ENCODE data around the gene ABCA9. TPM values are rescaled to one million over a fixed set of nuclear protein-coding genes. Genes with fewer than 3 reads are reported as not detected.
"Not testable (repeated sequence)": the region's sequence is repeated elsewhere in the genome, so short reads cannot be mapped to it uniquely, and the experiment has no call there.

Gene ABCA9
- total RNA-seq, 1 donor from 2014 or later: 4.3 TPM

DNA sequence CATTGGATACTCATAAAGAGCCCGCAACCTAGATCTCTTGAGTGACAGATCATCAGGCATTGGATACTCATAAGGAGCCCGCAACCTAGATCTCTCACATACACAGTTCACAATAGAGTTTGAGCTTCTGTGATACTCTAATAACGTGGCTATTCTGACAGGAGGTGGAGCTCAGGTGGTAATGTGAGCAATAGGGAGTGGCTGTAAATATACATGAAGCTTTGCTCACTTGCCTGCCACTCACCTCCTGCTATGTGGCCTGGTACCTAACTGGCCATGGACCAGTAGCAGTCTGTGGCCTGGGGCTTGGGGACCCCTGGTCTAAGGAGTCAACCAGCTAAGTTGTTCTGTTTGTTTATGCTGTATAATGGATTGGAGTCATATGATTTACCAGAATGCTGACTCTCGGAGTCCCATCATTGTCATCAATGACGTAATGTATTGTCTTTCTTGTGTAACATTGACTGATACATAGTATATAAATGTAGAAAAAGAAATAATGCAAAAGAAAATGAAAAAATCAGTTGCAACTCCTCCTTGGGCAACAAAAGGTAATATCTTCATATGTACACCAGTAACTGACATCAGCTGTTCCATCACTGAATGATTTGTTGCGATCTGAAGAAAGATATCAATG, 17.5 kb downstream of the ABCA9 start:
- DNase-seq (ENCODE audit: low spot score): no peak

DNA sequence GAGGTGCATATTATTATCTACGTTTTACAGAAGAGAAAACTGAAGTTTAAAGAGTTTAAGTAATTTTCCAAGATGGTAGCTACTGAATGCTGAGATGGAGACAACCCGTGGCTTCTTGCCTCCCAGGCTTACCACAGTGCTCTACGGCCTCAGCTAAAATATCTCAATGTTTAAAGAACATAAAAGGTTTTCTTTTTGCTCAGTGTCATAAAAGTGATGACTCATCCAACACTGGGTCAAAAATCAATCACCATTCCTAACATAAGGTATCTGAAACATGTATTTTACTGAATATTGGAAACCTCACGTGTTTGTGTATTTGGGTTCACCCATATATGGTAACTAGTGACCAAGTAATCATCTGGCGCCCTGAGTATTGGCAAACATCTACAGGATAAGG, 18.4 kb downstream of the ABCA9 start:
- DNase-seq (ENCODE audit: low spot score): no peak

DNA sequence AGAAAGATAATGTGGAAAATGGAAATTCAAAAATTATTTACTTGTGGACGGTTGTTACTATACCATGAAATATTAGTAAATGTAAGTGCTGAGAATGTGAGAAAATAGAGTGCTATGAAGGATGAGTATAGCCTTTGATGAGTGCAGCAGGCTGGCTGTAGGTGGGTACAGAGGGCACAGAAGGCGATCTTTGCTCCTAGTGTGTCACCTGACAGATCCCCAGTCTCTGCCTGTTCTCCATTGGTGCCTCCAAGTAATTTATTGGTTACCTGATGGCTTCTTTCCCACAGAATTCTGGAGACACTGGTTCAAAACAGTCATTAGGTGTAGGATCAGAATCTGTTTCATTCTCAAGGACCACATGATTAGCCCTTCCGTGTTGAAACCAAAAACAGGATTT, 28.9 kb downstream of the ABCA9 start:
- DNase-seq (ENCODE audit: low spot score): no peak

DNA sequence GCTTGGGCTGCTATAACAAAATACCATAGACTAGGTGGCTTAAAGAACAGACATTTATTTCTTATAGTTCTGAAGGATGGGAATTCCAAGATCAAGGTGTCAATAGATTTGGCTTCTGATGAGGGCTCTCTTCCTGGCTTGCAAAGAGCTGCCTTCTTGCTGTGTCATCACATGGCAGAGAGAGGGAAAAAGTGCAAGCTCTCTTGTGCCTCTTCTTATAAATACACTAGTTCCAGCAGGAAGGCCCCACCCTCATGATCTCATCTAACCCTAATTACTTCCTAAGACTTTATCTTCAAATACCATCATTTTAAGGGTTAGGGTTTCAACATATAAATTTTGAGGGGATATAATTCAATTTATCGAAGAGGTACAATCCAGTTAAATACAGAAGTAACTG, 30.6 kb downstream of the ABCA9 start:
- DNase-seq (ENCODE audit: low spot score): no peak

DNA sequence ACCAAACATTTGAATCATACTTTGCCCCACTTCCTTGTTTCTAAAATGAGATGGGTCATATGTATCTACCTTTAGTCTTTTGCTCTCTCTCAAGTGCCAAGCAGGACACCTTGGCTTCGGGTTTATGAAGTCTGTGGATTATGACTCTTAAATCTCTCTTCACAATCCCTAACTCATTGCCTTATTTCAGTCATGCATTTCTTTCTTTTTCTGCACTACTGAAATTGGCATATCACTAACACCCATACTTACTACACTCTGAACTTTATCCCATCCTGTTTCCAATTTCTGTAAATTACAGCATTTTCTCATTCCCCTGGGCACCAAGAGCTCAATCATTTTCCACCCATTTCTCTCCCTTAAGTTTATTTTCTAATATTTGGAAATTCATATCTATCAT, 42.0 kb downstream of the ABCA9 start:
- no peak for DNase-seq (ENCODE audit: low spot score)

DNA sequence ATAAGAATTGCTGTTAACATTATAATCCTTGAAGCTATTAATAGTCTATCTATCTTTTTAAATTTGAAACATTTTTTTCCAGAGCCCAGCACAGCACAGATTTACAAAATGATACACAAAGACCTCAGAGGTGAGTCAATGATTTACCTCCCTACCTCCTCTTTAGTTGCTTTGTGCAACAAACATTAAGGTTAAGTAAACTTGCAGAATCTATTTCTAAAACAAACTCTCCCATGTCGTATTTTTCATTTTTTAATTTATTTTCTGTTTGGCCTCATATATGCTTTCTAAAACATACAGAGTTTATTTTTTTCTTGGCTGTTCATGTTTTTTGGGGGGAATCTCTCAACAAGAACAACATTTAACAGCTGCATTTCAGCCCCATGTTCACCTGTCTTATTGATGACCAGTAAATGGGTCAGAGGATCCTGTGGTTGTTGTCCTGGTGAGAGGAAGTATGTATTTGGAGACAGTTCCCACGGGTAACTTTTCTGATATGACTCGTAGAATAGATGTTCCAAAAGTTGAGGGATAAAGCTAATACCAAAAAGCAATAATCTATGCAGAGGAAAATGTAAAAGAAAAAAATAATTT, 42.6 kb downstream of the ABCA9 start:
- no peak for DNase-seq (ENCODE audit: low spot score)

DNA sequence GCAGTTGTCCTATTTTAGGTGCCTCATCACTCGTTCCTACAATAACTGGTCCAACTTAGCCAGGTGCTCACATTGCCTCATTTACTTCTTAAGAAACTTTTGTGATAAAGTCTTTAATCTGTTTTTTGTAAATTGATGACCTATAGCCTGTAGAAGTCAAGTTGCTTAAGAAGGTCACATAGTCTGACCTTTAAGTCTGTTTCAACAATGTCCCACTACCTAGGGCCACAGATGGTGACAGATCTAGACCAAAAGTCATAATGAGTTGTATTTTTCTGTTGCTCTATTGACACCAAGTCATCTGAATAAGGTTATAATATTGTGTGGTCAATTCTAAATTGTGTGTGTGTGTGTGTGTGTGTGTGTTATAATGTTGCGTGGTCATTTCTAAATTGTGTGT, 45.1 kb downstream of the ABCA9 start:
- DNase-seq (ENCODE audit: low spot score): no peak

DNA sequence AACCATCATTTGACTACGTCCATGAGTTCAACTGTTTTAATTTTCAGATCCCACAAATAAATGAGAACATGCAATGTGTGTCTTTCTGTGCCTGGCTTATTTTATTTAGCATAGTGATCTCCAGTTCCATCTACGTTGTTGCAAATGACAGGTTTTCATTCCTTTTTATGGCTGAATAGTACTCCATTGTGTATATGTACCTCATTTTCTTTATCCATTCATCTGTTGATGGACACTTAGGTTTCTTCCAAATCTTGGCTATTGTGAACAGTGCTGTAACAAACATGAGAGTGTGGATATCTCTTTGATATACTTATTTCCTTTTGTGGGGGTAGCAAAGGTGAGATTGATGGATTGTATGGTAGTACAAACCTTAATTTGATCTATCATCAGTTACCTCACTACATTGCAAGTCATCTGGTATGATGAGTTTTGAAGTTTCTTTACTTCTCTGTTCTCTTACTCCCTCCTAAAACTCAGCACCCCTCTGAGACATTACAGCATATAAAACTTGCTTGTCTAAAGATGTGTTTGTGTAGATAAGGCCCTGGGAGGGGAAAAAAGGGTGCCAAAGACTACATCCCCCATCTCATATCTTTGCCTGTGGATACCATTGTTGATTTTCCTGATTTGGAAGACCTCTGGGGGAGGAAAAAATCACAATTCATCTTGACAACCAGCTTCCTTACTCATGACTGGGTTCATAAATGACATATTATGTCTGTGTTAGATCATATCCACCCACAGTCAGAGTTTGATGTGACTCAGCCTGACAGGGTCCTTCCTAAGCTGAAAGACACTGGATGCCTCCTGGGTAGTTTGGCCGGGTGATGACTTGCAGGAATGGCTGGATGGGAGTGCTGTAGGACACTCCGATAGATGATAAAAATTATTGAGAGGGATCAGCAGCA, 47.6 kb downstream of the ABCA9 start:
- no peak for DNase-seq (ENCODE audit: low spot score)

DNA sequence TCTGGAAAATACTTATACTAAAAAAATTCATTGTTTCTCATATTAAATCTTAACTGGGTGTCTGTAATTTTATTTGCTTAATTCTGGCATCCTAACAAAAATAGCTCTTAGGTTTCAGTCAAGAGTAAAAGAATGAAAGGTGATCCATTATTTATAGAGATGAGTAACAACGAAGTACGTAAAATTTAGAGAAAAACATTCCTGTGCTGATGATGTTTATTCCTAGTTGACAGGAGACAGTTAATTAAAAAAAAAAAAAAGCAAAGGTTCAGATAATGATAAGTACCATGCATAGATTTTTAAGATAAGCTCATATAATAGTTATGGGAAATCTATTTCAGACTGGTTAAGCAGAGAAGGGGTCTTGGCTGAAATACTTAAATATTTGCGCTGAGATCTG, 50.8 kb downstream of the ABCA9 start:
- no peak for DNase-seq (ENCODE audit: low spot score)

DNA sequence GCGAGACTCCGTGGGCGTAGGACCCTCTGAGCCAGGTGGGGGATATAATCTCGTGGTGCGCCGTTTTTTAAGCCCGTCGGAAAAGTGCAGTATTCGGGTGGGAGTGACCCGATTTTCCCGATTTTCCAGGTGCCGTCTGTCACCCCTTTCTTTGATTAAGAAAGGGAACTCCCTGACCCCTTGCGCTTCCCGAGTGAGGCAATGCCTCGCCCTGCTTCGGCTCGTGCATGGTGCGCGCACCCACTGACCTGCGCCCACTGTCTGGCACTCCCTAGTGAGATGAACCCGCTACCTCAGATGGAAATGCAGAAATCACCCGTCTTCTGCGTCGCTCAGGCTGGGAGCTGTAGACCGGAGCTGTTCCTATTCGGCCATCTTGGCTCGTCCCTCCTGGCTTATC, 56.0 kb downstream of the ABCA9 start:
- DNase-seq (ENCODE audit: low spot score): not testable (repeated sequence)

DNA sequence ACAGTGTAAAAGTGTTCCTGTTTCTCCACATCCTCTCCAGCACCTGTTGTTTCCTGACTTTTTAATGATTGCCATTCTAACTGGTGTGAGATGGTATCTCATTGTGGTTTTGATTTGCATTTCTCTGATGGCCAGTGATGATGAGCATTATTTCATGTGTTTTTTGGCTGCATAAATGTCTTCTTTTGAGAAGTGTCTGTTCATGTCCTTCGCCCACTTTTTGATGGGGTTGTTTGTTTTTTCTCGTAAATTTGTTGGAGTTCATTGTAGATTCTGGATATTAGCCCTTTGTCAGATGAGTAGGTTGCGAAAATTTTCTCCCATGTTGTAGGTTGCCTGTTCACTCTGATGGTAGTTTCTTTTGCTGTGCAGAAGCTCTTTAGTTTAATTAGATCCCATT, 61.0 kb downstream of the ABCA9 start:
- not testable (repeated sequence) for DNase-seq (ENCODE audit: low spot score)

DNA sequence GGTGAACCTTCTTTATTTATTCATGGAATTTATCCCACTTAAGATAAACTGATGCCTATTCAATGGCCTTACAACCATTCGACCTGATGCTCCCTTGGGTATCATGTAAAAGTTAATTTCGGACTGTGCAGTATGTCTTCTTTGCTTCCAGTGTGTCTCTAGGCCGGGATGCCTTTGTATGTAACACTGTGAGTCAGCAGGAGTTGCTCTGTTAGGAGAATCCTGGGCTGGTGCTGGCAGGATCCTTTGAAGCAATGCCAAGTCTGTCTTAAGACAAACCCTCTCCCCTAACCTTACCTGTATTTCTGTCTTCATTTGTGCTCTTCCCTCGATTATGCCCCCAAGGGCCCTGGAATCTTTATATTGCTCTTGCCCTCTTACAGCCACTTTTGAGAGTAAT, 67.6 kb downstream of the ABCA9 start:
- no peak for DNase-seq (ENCODE audit: low spot score)

DNA sequence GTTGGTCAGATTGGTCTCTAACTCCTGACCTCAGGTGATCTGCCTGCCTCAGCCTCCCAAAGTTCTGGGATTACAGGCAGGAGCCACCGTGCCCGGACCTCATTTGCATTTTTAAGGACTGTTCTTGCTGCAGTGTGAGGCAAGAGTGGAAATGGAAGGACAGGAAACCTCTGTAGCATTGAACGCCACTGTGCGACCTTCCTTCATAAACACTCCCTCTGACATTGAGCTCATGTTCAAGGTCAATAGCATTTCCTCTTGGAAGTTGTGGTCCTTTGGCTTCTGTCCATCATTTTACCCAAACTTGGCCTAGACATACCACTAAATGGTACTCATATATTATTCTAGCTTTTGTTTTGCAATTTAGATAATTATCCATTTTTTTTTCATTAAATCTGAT, 72.8 kb downstream of the ABCA9 start:
- DNase-seq (ENCODE audit: low spot score): no peak

DNA sequence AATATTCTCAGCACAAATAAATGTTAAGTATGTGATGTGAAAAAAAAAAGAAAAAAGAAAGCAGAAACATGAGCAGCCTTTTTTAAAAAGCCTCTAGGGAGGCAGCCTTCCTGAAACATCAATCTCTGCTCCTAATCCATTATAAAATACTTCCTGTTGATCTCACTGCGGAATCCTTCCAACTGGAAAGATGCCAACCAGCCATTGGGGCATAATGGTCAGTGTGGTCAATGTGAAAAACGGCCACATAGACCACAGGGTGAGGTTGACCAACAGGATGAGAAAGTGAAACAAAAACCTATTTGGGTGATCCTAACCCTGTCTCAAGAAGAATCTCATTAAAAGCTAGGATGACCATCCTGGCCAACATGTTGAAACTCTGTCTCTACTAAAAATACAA, 79.4 kb downstream of the ABCA9 start:
- peak; percentile 48 for DNase-seq (ENCODE audit: low spot score)

DNA sequence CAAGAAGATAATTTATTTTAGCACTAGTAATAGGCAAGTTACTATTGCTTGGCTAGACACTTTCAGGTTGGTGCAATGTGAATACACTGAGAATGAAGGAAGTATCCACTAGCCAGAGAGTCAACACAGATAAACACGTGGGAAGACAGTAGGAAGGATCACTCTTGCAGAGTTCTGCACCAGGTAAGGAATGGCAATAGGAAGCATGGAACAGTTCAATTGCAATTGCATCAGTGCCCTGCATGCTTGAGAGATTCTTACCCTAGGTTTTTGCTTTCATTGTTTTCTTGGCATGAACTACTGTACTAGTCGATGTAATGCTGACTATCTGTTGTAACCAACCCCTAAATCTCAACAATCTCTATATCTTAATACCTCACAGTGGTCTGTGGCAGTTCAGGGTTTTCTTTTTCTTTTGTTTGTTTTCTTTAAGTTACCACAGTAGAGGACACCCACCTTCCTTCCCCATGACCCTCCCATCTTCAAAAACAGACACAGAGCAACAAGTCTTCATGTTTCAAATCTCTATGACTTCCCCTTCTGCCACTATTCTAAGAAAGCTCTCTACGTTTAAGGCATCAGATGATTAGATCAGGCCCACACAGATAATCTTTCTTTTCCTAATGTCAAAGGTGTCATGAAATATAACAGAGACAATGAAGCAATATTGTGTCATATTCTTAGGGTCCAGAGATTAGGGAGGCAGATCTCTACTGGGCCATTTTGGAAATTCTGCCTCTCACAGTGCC, 87.5 kb downstream of the ABCA9 start:
- no peak for DNase-seq (ENCODE audit: low spot score)

DNA sequence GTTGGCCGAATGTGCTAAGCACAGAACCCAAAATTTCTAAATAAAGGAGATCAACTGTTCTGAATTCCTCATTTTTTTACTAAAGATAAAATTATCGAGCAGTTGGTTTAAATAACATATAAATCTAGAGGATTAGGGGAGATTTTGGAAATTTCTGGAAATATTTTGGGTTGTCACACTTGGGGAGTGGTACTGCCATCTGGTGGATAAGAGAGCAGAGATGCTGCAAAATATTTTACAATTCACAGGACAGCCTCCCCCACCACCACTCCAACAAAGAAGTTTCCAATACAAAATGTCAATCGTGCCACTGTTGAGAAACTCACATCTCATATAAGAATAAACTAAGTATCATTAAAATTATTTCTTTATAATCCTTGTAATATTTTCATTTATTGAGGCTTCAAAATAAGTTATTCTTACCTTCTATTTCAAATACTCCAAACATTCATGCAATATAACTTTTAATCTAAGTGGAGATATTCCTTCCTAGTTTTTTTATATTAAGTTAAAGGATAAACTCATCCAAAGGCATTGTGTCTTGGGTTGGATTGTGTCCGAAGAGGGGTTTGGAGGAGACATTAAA, 88.5 kb downstream of the ABCA9 start:
- DNase-seq (ENCODE audit: low spot score): no peak

DNA sequence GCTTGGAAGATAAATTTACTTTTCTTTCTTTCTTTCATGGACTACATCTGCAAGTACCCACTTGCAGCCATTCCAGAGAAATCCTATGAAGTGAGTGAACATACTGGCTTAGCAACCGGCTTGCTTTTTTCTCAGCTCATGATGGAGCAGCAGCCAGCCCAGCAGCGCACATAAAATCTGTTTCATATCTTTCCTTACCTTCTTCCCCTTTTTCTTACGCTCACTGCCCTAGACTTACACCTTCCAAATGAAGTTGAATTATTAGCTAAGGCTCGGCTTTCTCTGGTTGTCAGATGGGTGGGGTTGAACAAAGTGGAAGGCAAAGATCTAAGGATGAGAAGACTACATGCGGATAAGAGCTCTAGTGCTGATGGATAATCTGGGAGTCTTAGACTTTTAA, 91.6 kb downstream of the ABCA9 start:
- no peak for DNase-seq (ENCODE audit: low spot score)

DNA sequence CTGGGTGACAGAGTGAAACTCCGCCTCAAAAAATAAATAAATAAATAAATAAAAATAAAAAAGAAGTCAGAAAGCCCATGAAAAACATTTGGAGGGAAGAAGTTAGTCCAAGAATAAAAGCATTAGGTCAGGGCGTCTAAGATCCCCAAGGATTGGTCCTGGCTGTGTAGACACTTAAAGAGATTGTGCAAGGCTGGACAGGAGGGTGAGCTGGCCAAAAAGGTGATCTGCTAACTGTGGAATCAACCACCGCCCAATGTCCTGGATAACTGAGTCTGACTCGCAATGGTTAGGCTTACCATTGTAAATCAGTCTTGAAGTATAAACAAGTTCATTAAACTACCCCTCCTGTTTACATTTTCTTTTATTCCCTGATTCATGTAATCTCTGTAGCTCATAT, 96.8 kb downstream of the ABCA9 start:
- no peak for DNase-seq (ENCODE audit: low spot score)

DNA sequence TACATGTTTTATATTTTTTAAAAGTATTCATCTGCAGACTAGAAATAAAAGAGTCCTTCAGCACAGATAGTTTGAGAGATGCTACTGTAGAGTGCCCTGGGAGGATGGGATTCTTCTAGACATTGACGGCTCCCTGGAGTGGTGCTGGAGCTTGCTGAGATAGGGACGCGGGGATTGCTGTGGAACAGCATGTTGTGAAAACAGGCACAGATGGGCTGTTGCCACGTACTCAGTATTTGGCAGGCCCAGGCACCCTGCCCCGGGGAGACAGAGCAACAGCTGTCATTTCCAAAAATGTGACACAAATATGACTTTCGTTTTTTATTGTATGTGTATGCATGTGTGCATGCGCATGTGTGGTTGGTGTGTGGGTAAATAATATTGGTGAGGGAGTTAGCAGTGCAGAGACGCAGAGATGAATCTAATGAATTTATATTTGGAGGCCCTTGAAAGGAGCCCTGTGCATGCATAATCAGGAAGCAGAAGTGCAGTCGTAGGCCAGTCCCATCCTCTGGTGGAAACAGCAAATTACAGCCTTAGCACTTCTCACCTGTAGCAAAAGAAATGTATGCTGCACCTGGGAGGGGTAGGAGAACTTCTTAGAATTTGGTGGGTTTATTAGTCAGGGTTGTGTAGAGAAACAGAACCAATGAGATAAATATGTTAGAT, 99.4 kb downstream of the ABCA9 start:
- DNase-seq (ENCODE audit: low spot score): no peak

DNA sequence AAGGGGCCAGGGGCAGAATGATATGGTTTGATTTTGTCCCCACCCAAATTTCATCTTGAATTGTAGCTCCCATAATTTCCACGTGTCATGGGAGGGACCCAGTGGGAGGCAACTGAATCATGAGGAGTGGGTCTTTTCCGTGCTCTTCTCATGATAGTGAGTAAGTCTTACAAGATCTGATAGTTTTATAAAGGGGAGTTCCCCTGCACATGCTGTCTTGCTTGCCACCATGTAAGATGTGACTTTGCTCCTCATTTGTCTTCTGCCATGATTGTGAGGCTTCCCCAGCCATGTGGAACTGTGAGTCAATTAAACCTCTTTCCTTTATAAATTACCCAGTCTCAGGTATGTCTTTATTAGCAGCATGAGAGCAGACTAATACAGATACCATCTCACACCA, 101.6 kb downstream of the ABCA9 start:
- DNase-seq (ENCODE audit: low spot score): not testable (repeated sequence)

DNA sequence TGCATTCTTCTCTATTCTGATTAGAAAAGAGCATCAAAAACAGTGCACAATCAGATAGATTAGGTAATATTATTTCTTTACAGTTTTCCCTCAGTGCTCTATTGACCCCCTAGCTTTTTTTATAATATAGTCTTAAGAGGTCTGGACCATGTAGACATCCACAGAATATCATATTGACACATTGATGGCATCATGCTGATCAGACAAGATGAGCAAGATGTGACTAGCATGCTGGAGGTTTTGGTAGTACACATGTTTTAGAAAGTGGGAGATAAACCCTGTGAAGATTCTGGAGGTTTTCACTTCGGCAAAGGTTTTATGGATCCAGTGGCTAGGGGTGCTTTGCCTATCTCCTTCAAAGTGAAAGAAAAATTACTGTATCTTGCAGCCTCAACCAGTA, 102.8 kb downstream of the ABCA9 start:
- no peak for DNase-seq (ENCODE audit: low spot score)
